GM11168 (cell line): ENCODE data around the gene TCIRG1.

Experiments
- in situ Hi-C: fragments of 300-500 bp; cut with MboI; formaldehyde crosslinking; loops from one replicate; pipeline ENCODE4 v1.12.0; 2022; ENCODE audit warnings: low sequenced_read_pairs; ENCODE audit not compliant: unreplicated experiment

The TCIRG1 gene

GRCh38 chr11:68036141-68036716, 2.6 kb upstream of the TCIRG1 start:
- in situ Hi-C loops: no loop called here

- in situ Hi-C loops: no loop called here
Measured at GRCh38 chr11:68036717-68037239, 2.0 kb upstream of the TCIRG1 start.

- in situ Hi-C loops: no loop called here
Measured at GRCh38 chr11:68037411-68038225, 1.2 kb upstream of the TCIRG1 start.

- in situ Hi-C loops: no loop called here
Measured at GRCh38 chr11:68038226-68038717, 553 bp upstream of the TCIRG1 start.

GRCh38 chr11:68039526-68040086, 781 bp downstream of the TCIRG1 start:
- in situ Hi-C loops: no loop called here

GRCh38 chr11:68040101-68040956, 1.5 kb downstream of the TCIRG1 start:
- in situ Hi-C loops: no loop called here

- in situ Hi-C loops: no loop called here
Measured at GRCh38 chr11:68040957-68041591, 2.2 kb downstream of the TCIRG1 start.

GRCh38 chr11:68041617-68042218, 2.9 kb downstream of the TCIRG1 start:
- in situ Hi-C loops: no loop called here

GRCh38 chr11:68042219-68043028, 3.6 kb downstream of the TCIRG1 start:
- in situ Hi-C loops: no loop called here

GRCh38 chr11:68043029-68043348, 4.2 kb downstream of the TCIRG1 start:
- in situ Hi-C loops: no loop called here

GRCh38 chr11:68043349-68044144, 4.7 kb downstream of the TCIRG1 start:
- in situ Hi-C loops: no loop called here

GRCh38 chr11:68044145-68044813, 5.5 kb downstream of the TCIRG1 start:
- in situ Hi-C loops: no loop called here

- in situ Hi-C loops: no loop called here
Measured at GRCh38 chr11:68044898-68045351, 6.1 kb downstream of the TCIRG1 start.

GRCh38 chr11:68047437-68048290, 8.8 kb downstream of the TCIRG1 start:
- in situ Hi-C loops: no loop called here

GRCh38 chr11:68048681-68049508, 10.1 kb downstream of the TCIRG1 start:
- in situ Hi-C loops: no loop called here
